Natural killer cell treated with Interleukin-12 subunit alpha and Interleukin-12 subunit beta and Interleukin-15 and Interleukin-18, amount 100 ng/mL, for 72 hours (primary cell): Measurements from ENCODE around the gene GPC2. TPM values are rescaled to one million over a fixed set of nuclear protein-coding genes. Genes with fewer than 3 reads are reported as not detected.
"Not testable (repeated sequence)": the region's sequence is repeated elsewhere in the genome, so short reads cannot be mapped to it uniquely, and the experiment has no call there.

Experiments used
- ATAC-seq, 2 donors: fragments of 150-1000 bp; cut with Tn5 transposase in 1 of 2; sonication (Bioruptor Pico), chemical (Tn5 transposase) in 1 of 2; 2 replicates each; pipeline ENCODE4 v1.10.0; 2021
- DNase-seq: peaks from one replicate; pipeline ENCODE4 v3.0.0; 2022; ENCODE audit warnings: low spot score
- H3K27ac Mint-ChIP-seq, 2 donors: 1 replicate in 1 of 2; 2 replicates in 1 of 2; pipeline ENCODE4 v1.8.0; 2022; ENCODE audit warnings: mixed read lengths in 2 of 2, mild to moderate bottlenecking in 1 of 2, moderate library complexity in 1 of 2
- H3K27me3 Mint-ChIP-seq, 2 donors: 1 replicate in 1 of 2; 2 replicates in 1 of 2; pipeline ENCODE4 v1.8.0; 2022; ENCODE audit warnings: mixed read lengths in 2 of 2
- H3K36me3 Mint-ChIP-seq: one replicate; pipeline ENCODE4 v1.8.0; 2022; ENCODE audit warnings: mixed read lengths
- H3K4me1 Mint-ChIP-seq, 2 donors: 1 replicate in 1 of 2; 2 replicates in 1 of 2; pipeline ENCODE4 v1.8.0; 2022; ENCODE audit warnings: low read depth in 2 of 2, mixed read lengths in 2 of 2, mild to moderate bottlenecking in 1 of 2
- H3K4me3 Mint-ChIP-seq: one replicate; pipeline ENCODE4 v1.8.0; 2022; ENCODE audit warnings: mixed read lengths
- H3K9me3 Mint-ChIP-seq: 2 replicates; pipeline ENCODE4 v1.8.0; 2022; ENCODE audit warnings: mixed read lengths
- total RNA-seq, 2 donors: library from RNA; stranded (reverse); gene quantifications; one replicate each; pipeline ENCODE4 v1.2.3, GENCODE V29; 2022

Gene GPC2
- total RNA-seq, 2 donors from 2014 or later = 2.6 to 2.7 TPM

DNA sequence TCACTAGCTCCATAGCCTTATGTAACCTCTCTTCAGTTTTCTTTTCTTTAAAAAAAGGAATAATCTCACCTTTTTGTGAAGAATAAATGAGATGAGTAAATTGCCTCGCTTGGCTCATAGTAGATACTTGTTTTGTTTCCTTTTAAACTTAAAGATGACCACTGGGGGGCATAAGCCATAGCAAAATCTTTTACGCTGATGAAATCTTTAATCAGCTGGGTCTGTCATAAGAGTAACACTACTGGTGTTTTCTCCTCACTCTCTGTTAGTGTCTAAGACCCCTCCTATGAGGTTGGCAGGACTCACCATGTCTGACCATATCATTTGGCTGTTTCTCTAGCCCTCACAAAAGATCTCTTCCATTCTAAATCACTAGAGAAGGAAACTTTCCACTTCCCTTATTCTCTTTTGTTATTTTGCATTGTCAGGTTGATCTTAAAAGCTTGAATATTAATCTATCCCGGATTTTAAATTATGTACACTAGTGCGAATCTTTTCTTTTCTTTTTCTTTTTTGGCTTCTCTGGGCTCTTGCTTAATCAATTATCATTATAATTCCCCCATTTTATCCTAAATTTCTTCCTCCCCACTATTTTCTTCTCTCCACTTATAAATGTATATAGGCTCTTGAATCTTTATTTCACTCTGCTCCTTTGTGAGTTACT, 13.0 kb upstream of the GPC2 start:
- H3K36me3 Mint-ChIP-seq = no peaks in the 10 kb centered on the region
- H3K27me3 Mint-ChIP-seq = no peaks in the 10 kb centered on the region
- H3K9me3 Mint-ChIP-seq = no peaks in the 10 kb centered on the region
- ATAC-seq = peak; percentile 67 to 72
- H3K4me3 Mint-ChIP-seq = no peak overlapping the region
- H3K4me1 Mint-ChIP-seq = peaks cover 0 to 6% of the 10 kb centered on the region in 2 donors
- DNase-seq = no peak
- H3K27ac Mint-ChIP-seq = peak overlapping the region; percentile 4 to 53

DNA sequence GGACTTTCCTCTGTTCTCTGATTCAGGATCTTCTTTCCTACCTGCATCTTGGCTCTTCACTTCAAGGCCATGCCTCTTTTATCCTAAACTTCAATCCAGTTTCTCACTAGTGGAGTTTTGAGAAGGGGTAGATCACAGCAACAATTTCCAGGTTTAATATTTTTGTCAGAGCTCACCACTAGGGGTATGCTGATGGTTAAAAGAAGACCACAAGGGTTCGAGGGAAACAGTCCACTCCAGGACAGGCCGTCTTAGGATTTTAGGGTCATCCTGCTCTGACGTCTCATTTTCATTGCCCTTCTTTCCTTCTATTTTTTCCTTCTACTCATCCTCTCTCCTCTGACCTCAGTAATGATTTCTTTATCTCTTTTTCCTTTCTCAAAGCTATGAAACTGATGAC, 11.9 kb upstream of the GPC2 start:
- H3K4me1 Mint-ChIP-seq = peaks cover 0 to 6% of the 10 kb centered on the region in 2 donors
- H3K4me3 Mint-ChIP-seq = no peak overlapping the region
- DNase-seq (no peak), ATAC-seq (no peak)
- H3K36me3 Mint-ChIP-seq = no peaks in the 10 kb centered on the region
- H3K27ac Mint-ChIP-seq = peak overlapping the region in 1 of 2 donors; percentile 53
- no peaks in the 10 kb centered on the region for H3K9me3 Mint-ChIP-seq
- no peaks in the 10 kb centered on the region for H3K27me3 Mint-ChIP-seq

DNA sequence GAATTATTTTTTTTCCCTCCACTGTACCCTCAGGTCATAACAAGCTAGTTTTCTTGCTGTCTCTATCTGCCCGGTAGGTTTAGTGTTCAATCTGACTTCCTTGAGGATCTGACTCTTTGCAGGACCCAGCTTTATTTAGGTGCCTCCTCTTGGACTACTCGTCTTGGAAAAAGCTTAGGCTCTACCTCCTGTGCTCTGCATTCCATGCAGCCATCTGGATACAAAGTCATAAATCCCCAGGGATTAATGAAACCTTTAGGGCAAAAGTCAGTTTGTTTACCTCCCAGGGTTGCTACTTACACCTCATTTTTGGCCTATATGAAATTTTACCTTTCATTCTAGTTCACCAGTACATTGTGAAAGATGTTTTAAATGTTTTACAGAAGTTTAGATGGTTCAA, 8.5 kb upstream of the GPC2 start:
- Mint-ChIP-seq H3K27me3 (no peaks in the 10 kb centered on the region), H3K9me3 (no peaks in the 10 kb centered on the region), H3K27ac (no peak overlapping the region), H3K36me3 (no peaks in the 10 kb centered on the region), H3K4me1 (peaks cover 7 to 8% of the 10 kb centered on the region in 2 donors), H3K4me3 (no peak overlapping the region)
- ATAC-seq (no peak), DNase-seq (no peak)

DNA sequence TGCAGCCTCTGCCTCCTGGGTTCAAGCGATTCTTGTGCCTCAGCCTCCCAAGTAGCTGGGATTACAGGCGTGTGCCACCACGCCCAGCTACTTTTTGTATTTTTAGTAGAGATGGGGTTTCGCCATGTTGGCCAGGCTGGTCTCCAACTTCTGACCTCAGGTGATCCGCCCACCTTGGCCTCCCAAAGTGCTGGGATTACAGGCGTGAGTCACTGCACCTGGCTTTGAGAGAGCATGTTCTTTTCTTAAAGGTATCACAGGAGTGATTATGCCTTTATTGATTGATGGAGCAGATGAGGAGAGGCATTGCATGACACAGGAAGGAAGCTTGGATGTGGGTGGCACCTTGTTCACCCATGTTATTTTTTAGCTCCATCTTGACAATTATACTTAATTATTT, 5.9 kb upstream of the GPC2 start:
- H3K4me3 Mint-ChIP-seq, ATAC-seq, H3K36me3 Mint-ChIP-seq, DNase-seq, H3K9me3 Mint-ChIP-seq, H3K27me3 Mint-ChIP-seq, H3K27ac Mint-ChIP-seq: not testable (repeated sequence)
- peaks cover 8 to 14% of the 10 kb centered on the region in 2 donors for H3K4me1 Mint-ChIP-seq

DNA sequence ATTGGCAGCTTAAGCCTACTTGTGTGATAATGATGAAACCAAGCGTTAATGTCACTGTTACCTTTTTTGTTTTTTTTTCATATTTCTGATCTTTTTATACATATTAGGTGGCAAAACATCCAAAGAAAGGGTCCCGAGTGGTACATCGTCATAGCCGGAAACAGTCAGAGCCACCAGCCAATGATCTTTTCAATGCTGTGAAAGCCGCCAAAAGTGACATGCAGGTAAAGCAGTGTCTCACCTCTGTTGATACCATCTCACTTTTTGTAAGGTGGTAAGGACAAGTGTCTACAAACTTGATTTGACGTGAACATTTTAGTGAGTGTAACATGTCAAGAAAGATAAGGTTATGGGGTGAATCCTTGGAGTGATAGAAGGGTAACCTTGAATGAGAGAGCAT, 5.4 kb upstream of the GPC2 start:
- not testable (repeated sequence) for H3K27me3 Mint-ChIP-seq, H3K4me3 Mint-ChIP-seq, H3K27ac Mint-ChIP-seq, ATAC-seq, H3K9me3 Mint-ChIP-seq, DNase-seq, H3K36me3 Mint-ChIP-seq
- H3K4me1 Mint-ChIP-seq = peaks cover 8 to 15% of the 10 kb centered on the region in 2 donors

DNA sequence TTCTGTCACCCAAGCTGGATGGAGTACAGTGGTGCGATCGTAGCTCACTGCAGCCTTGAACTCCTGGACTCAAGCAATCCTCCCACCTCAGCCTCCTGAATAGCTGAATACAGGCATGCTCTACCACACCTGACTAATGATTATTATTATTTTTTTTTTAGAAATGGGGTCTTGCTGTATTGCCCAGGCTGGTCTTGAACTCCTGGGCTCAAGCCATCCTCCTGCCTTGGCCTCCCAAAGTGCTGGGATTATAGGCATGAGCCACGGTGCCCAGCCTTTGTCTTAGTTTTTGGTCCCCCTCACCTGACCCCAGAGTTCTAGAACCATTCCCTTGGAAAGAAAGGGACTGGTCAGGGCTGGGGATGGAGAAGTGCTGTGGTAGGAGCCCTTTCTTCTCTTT, 2.9 kb upstream of the GPC2 start:
- Mint-ChIP-seq H3K27ac (peak overlapping the region; percentile 40 to 83), H3K4me1 (peaks cover 21 to 25% of the 10 kb centered on the region in 2 donors), H3K4me3 (peak overlapping the region; percentile 58)
- not testable (repeated sequence) for ATAC-seq, H3K9me3 Mint-ChIP-seq, DNase-seq, H3K36me3 Mint-ChIP-seq, H3K27me3 Mint-ChIP-seq

DNA sequence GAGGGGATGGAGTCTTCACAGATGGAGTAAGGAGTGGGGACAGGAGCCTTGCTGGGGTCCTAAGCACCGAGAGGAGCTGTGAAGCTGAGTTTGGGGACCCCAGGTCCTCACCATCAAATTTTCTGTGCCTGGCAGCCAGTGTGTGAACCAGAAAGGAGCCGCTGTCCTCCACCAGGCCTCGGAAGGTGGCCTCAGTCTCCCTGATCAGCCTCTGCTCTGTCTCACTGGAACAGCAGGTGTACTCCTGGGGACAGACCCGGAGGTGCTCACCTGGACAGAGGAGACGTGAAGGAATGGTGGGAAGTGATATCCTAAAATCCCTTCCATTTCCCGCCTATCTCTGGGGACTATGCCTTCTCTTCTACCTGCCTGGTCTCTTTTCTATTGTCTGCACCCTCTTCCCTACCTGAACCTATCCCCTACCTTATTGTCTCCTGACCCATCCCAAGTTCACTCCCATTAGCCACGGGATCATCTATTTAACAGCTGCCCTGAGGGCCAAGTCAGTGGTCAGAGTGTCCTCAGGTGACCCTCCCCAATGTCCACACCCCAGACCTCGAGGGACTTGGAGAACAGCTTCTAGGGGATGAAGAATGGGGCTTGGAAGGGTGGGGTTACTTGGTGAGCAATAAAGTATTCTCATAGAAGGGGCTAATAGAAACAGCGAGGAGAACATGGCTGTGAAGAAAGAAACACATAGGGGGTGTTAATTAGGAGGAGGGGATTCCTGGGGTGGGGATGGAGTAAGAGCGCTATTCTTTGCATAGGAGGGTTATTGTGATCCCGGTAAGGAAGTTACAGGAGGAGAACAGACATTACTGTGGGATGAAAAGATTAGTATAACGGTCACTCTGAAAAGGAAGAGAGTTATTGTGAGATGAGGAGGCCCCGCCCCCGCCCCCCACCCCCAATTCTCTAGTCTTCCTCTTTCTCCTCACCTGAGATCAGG, 811 bp downstream of the GPC2 start:
- DNase-seq (no peak), ATAC-seq (no peak)
- peaks cover 24 to 28% of the 10 kb centered on the region in 2 donors for H3K4me1 Mint-ChIP-seq

DNA sequence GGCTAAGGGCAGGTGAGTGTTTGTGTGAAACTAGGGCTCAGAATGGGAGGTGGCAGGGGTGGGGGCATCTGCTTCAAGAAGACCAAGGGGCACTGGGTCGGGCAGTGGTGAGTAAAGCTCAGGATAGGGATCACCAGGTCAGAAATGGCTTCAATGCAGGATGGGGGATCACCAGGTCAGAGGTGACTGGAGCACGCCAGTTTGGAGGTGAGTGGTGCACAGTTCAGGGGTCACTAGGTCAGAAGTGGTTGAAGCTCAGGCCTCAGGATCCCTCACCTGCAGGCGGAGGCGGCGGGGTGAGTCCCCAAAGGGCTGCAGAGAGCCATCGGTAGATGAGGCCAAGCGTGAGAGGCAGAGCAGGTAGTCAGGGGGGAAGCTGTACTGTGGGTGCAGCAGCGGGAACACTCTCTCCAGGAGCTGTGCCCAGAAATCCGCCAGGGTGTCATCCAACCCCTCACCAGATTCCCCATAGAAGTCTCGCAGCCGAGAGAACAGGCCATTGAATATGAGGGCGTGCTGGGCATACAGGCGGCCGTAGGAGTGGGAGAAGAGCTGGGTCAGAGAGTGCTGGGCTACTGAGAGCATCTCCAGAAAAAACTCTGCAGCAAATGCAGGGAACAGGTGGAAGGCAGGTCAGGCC, 1.8 kb downstream of the GPC2 start:
- ATAC-seq (no peak), DNase-seq (no peak)
- no peaks in the 10 kb centered on the region for H3K36me3 Mint-ChIP-seq
- H3K4me3 Mint-ChIP-seq = peak overlapping the region; percentile 10
- H3K27me3 Mint-ChIP-seq = peaks cover 9 to 13% of the 10 kb centered on the region in 2 donors
- H3K4me1 Mint-ChIP-seq = peaks cover 19 to 28% of the 10 kb centered on the region in 2 donors
- peaks cover 1% of the 10 kb centered on the region for H3K9me3 Mint-ChIP-seq
- H3K27ac Mint-ChIP-seq = no peak overlapping the region

More for the DNA sequence above, 811 bp downstream of the GPC2 start:
- Mint-ChIP-seq H3K27ac (peak overlapping the region in 1 of 2 donors; percentile 52), H3K4me3 (peak overlapping the region; percentile 45), H3K27me3 (peaks cover 5 to 7% of the 10 kb centered on the region in 2 donors), H3K36me3 (no peaks in the 10 kb centered on the region), H3K9me3 (peaks cover 3% of the 10 kb centered on the region)

DNA sequence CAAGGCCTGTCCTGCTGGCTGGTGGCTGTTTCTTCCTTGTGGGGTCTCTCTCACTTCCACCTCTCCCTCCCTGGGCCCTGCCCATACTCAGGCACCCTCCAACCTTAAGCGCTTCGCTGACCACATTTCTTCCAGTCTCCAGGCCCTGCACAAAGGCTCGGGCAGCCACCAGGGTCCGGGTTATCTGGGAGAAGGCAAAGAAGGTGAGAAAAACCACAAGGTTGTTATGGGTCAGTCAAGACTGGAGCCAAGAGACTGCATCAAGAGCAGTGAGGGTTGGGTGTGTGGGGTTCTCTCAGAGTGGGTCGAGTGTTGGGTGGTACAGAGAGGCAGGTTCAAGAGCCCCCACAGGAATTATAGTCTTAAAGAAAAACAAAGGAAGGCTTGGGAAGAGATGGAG, 2.6 kb downstream of the GPC2 start:
- Mint-ChIP-seq H3K4me3 (no peak overlapping the region), H3K9me3 (no peaks in the 10 kb centered on the region), H3K4me1 (peaks cover 19 to 28% of the 10 kb centered on the region in 2 donors), H3K27me3 (peaks cover 10 to 18% of the 10 kb centered on the region in 2 donors), H3K36me3 (no peaks in the 10 kb centered on the region), H3K27ac (peak overlapping the region in 1 of 2 donors; percentile 22)
- no peak for ATAC-seq
- DNase-seq = no peak

DNA sequence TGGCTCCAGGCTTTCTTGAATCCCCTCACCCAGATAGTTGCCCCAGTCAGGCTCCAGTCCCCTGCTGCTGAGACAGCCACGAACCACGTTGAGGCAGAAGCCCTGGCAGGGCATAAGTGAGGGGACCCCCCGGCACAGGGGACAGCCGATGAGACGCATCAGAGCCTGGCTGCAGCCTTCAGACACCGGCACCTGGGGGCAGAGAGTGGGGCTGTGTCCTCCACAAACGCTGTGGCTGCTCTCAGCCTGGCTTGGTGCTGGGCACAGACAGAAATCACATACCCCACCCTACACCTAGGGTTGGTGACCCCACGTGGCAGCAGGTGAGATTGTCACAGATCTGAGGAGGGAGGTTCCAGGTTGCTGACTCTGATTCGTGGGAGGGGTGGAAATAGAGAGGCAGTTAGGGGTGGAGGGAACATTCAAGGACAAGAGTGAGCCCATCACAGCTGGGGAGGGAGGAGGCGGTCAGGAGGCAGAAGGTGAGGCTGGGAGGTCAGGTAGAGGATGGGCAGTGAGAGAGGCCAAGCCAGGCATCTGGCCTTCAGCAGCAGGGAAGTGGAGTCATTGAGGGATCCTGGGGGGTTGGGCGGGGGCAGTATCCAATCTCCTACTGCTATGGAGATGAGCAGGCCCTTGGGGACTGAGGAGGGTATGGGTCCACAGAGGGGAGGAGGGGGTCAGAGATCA, 3.2 kb downstream of the GPC2 start:
- Mint-ChIP-seq H3K9me3 (no peaks in the 10 kb centered on the region), H3K36me3 (no peaks in the 10 kb centered on the region), H3K27ac (no peak overlapping the region), H3K27me3 (peaks cover 10 to 18% of the 10 kb centered on the region in 2 donors), H3K4me1 (peaks cover 19 to 28% of the 10 kb centered on the region in 2 donors), H3K4me3 (no peak overlapping the region)
- ATAC-seq = no peak
- no peak for DNase-seq

DNA sequence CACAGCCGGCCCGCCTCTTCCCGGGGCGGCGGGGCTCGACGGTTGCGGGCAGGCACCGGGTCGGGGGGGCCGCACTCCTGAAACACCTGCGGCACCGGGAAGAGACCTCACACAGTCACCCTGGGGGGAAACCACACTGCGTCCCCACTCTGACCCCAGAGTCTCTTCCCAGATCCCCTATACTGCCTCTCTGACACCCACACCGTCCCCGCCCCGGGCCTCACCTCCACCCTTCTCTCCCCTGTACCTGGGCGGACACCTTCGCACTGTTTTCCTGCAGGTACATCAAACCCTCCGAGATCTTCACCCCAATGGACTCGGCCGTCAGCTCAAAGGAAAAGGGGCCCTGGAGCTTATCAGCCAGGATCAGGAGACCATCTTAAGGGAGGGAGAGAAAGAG, 5.3 kb downstream of the GPC2 start:
- ATAC-seq (no peak), DNase-seq (no peak)
- Mint-ChIP-seq H3K27me3 (peaks cover 29 to 40% of the 10 kb centered on the region in 2 donors), H3K27ac (no peak overlapping the region), H3K4me3 (peak overlapping the region; percentile 64), H3K9me3 (no peaks in the 10 kb centered on the region), H3K4me1 (peaks cover 30 to 44% of the 10 kb centered on the region in 2 donors), H3K36me3 (no peaks in the 10 kb centered on the region)

DNA sequence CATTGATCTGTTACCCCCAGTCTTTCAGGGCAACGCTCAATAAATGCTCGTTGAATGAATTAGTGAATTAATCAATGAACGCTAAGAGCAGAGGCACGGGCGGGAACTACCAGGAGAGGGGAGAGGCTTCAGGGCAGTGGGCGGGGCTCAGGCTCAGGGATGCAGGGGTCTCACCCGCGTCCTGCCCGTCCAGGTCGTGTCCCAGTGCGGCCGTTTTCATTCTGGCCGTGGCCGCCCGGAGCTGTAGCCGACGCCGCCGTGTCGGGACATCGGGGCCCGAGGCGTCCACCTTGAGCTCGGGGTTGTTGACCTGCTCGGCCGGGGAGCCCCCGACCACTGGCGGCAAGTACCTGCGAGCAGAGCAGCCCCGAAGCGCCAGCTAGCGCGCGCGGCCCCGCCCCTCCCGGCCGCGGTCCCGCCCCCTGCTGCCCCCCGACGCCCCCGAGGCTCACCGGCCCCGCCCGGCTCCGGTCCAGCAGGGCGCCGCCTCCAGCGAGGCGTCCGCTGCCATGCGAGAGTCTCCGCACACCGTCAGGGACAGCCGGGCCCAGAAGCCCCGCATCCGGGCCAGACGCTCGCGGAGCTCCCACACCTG, 6.0 kb downstream of the GPC2 start:
- Mint-ChIP-seq H3K4me1 (peaks cover 24 to 43% of the 10 kb centered on the region in 2 donors), H3K27me3 (peaks cover 35 to 46% of the 10 kb centered on the region in 2 donors), H3K9me3 (no peaks in the 10 kb centered on the region), H3K4me3 (peak overlapping the region; percentile 71), H3K27ac (no peak overlapping the region), H3K36me3 (no peaks in the 10 kb centered on the region)
- ATAC-seq (peak; percentile 72 to 78), DNase-seq (no peak)
